ENCODE measurements around the gene FMN1. TPM values are rescaled to one million over a fixed set of nuclear protein-coding genes. Genes with fewer than 3 reads are reported as not detected.

Gene FMN1
- total RNA-seq, 1 experiment from 2014 or later, result 3.9 TPM

GRCh38 chr15:33171202-33171601, 23.3 kb downstream of the FMN1 start:
- POLR2A ChIA-PET, result no interaction called here
- intact Hi-C loops (cut with micrococcal nuclease; ENCODE audit: unreplicated experiment), result no loop called here

GRCh38 chr15:33169625-33170024, 24.9 kb downstream of the FMN1 start:
- no peaks in the 10 kb centered on the region for H3K9me3 ChIP-seq (ENCODE audit: control insufficient read depth, insufficient read depth, low read depth, low read length)
- in situ Hi-C loops (cut with HindIII; ENCODE audit: low pct_unique_long_range_greater_than_20kb, low sequenced_read_pairs), result no loop called here
- intact Hi-C loops (cut with micrococcal nuclease; ENCODE audit: unreplicated experiment), result no loop called here
- H3K4me1 ChIP-seq (ENCODE audit: control insufficient read depth, insufficient read depth, low read length), result no peaks in the 10 kb centered on the region
- no TSS peak for BruUV-seq (replicated peaks)
- no peaks in the 10 kb centered on the region for H3K36me3 ChIP-seq (ENCODE audit: control insufficient read depth, insufficient read depth, low read length)
- DNase-seq (ENCODE audit: low read depth, low spot score) (no peak), ATAC-seq (no peak)
- H3K27me3 ChIP-seq (ENCODE audit: control insufficient read depth, insufficient read depth, low read length), result no peaks in the 10 kb centered on the region
- CTCF ChIA-PET, result no interaction called here
- H3K4me3 ChIP-seq (ENCODE audit: low read depth in 2 of 2, low read length in 2 of 2), result no peak overlapping the region
- POLR2A ChIA-PET, result no interaction called here
- no peak overlapping the region for H3K27ac ChIP-seq (ENCODE audit: low read length)
- no peak for TF ChIP-seq CTCF (IDR thresholded peaks at IDR 0.05)
- no peak for TF ChIP-seq TCF7L2 (IDR thresholded peaks at IDR 0.05; ENCODE audit: low read depth, low read length)
- no peak for TF ChIP-seq POLR2AphosphoS5 (IDR thresholded peaks at IDR 0.05; ENCODE audit: low read depth, low read length)
- TF ChIP-seq REST (IDR thresholded peaks at IDR 0.05; ENCODE audit: insufficient read depth in 1 of 2, low read depth in 2 of 2, low read length in 1 of 2), result no peak
- TF ChIP-seq SIN3A (IDR thresholded peaks at IDR 0.05; ENCODE audit: borderline replicate concordance, insufficient read depth, low read depth, low read length), result no peak

More at GRCh38 chr15:33171202-33171601, 23.3 kb downstream of the FMN1 start:
- Histone ChIP-seq H3K27me3 (ENCODE audit: control insufficient read depth, insufficient read depth, low read length) (no peaks in the 10 kb centered on the region), H3K9me3 (ENCODE audit: control insufficient read depth, insufficient read depth, low read depth, low read length) (no peaks in the 10 kb centered on the region), H3K36me3 (ENCODE audit: control insufficient read depth, insufficient read depth, low read length) (no peaks in the 10 kb centered on the region), H3K4me3 (ENCODE audit: low read depth in 2 of 2, low read length in 2 of 2) (no peak overlapping the region), H3K4me1 (ENCODE audit: control insufficient read depth, insufficient read depth, low read length) (no peaks in the 10 kb centered on the region), H3K27ac (ENCODE audit: low read length) (no peak overlapping the region)
- DNase-seq (ENCODE audit: low read depth, low spot score) (no peak), ATAC-seq (no peak)
- in situ Hi-C loops (cut with HindIII; ENCODE audit: low pct_unique_long_range_greater_than_20kb, low sequenced_read_pairs), result no loop called here
- no TSS peak for BruUV-seq (replicated peaks)
- CTCF ChIA-PET, result no interaction called here
- no peak for TF ChIP-seq CTCF (IDR thresholded peaks at IDR 0.05)
- TF ChIP-seq TCF7L2 (IDR thresholded peaks at IDR 0.05; ENCODE audit: low read depth, low read length), result no peak
- TF ChIP-seq REST (IDR thresholded peaks at IDR 0.05; ENCODE audit: insufficient read depth in 1 of 2, low read depth in 2 of 2, low read length in 1 of 2), result no peak
- no peak for TF ChIP-seq SIN3A (IDR thresholded peaks at IDR 0.05; ENCODE audit: borderline replicate concordance, insufficient read depth, low read depth, low read length)
- TF ChIP-seq POLR2AphosphoS5 (IDR thresholded peaks at IDR 0.05; ENCODE audit: low read depth, low read length), result no peak
